IMR-90 (cell line): ENCODE data around the gene TRIM24. TPM values are rescaled to one million over a fixed set of nuclear protein-coding genes. Genes with fewer than 3 reads are reported as not detected.

ENCODE experiments used
- ATAC-seq: fragments of 200-7000 bp; cut with Tn5 transposase; 2 replicates; pipeline ENCODE4 v1.9.1; 2020; ENCODE audit warnings: low read depth, mild to moderate bottlenecking, moderate library complexity
- BruUV-seq: library from RNA; stranded (reverse); fragments of 400-500 nt; replicated peaks from 2 replicates; lab custom pipeline; 2021; lab: Mats Ljungman, UMichigan
- CTCF ChIA-PET: fragments of 300-600 bp; formaldehyde crosslinking; extraction: SDS; loops from one replicate; lab custom pipeline; 2021; ENCODE audit warnings: antibody characterized with exemption; lab: Yijun Ruan, JAX
- POLR2A ChIA-PET: fragments of 300-600 bp; sonication (Branson Sonifier 250); formaldehyde crosslinking; loops from one replicate; lab custom pipeline; 2022; ENCODE audit warnings: antibody characterized with exemption; ENCODE audit not compliant: unreplicated experiment; lab: Charles Lee
- DNase-seq: peaks from one replicate; pipeline ENCODE4 v3.0.0; 2013
- H2AFZ ChIP-seq: replicated peaks from 2 replicates; pipeline ENCODE3; 2013; ENCODE audit warnings: low read length, mild to moderate bottlenecking; ENCODE audit not compliant: poor library complexity
- H2AK5ac ChIP-seq: 2 replicates; pipeline ENCODE4 v1.6.1; 2013; ENCODE audit warnings: low read depth, low read length, inconsistent platforms
- H2AK9ac ChIP-seq: replicated peaks from 2 replicates; pipeline ENCODE3; 2013; ENCODE audit warnings: mild to moderate bottlenecking, low read depth, low read length, moderate library complexity; ENCODE audit not compliant: poor library complexity
- H2BK120ac ChIP-seq: 2 replicates; pipeline ENCODE4 v1.6.1; 2013; ENCODE audit warnings: low read depth, low read length, inconsistent platforms
- H2BK15ac ChIP-seq: 3 replicates; pipeline ENCODE4 v1.6.1; 2013; ENCODE audit warnings: low read depth, low read length, inconsistent platforms
- H2BK20ac ChIP-seq: 2 replicates; pipeline ENCODE4 v1.6.1; 2013; ENCODE audit warnings: low read depth, mild to moderate bottlenecking, inconsistent platforms, low read length, moderate library complexity
- H2BK5ac ChIP-seq: 2 replicates; pipeline ENCODE4 v1.6.1; 2013; ENCODE audit warnings: mild to moderate bottlenecking, low read depth, low read length, inconsistent platforms; ENCODE audit not compliant: poor library complexity, severe bottlenecking
- H3K14ac ChIP-seq: replicated peaks from 2 replicates; pipeline ENCODE4 v1.6.1; 2013; ENCODE audit warnings: low read depth, low read length, inconsistent platforms
- H3K18ac ChIP-seq: 2 replicates; pipeline ENCODE4 v1.6.1; 2013; ENCODE audit warnings: low read depth, low read length, control low read depth
- H3K23ac ChIP-seq: 2 replicates; pipeline ENCODE4 v1.6.1; 2013; ENCODE audit warnings: low read depth, low read length, inconsistent platforms
- H3K27ac ChIP-seq: 2 replicates; pipeline ENCODE4 v1.5.1; 2013; ENCODE audit warnings: mild to moderate bottlenecking, control low read depth, low read length; ENCODE audit not compliant: insufficient read depth
- H3K27me3 ChIP-seq: 2 replicates; pipeline ENCODE4 v1.6.1; 2013; ENCODE audit warnings: low read length; ENCODE audit not compliant: control insufficient read depth, insufficient read depth
- H3K36me3 ChIP-seq: 2 replicates; pipeline ENCODE4 v1.6.1; 2013; ENCODE audit warnings: low read length, mixed read lengths; ENCODE audit not compliant: control insufficient read depth, insufficient read depth
- H3K4ac ChIP-seq: 2 replicates; pipeline ENCODE4 v1.6.1; 2013; ENCODE audit warnings: low read depth, low read length, inconsistent platforms
- H3K4me1 ChIP-seq: 2 replicates; pipeline ENCODE4 v1.6.1; 2013; ENCODE audit warnings: low read length, mixed read lengths; ENCODE audit not compliant: control insufficient read depth, insufficient read depth
- H3K4me2 ChIP-seq: 2 replicates; pipeline ENCODE4 v1.6.1; 2013; ENCODE audit warnings: low read depth, mild to moderate bottlenecking, control low read depth, low read length, moderate library complexity
- H3K4me3 ChIP-seq: 2 replicates; pipeline ENCODE4 v1.5.1; 2013; ENCODE audit warnings: low read depth, mild to moderate bottlenecking, control low read depth, low read length, moderate library complexity; ENCODE audit not compliant: insufficient read depth
- H3K56ac ChIP-seq: 2 replicates; pipeline ENCODE4 v1.6.1; 2013; ENCODE audit warnings: low read length, inconsistent platforms; ENCODE audit not compliant: insufficient read depth; ENCODE audit errors: extremely low read depth
- H3K79me1 ChIP-seq, 2 experiments: 2 replicates each; pipeline ENCODE4 v1.6.1; 2013; ENCODE audit warnings: low read length in 2 of 2, inconsistent platforms in 1 of 2, low read depth in 1 of 2
- H3K9ac ChIP-seq: 2 replicates; pipeline ENCODE4 v1.6.1; 2013; ENCODE audit warnings: low read depth, low read length, control low read depth
- H3K9me1 ChIP-seq: 2 replicates; pipeline ENCODE4 v1.6.1; 2013; ENCODE audit warnings: low read length, inconsistent platforms; ENCODE audit not compliant: insufficient read depth
- H3K9me3 ChIP-seq: 2 replicates; pipeline ENCODE4 v1.6.1; 2013; ENCODE audit warnings: low read length; ENCODE audit not compliant: control insufficient read depth, insufficient read depth
- H4K20me1 ChIP-seq: 2 replicates; pipeline ENCODE4 v1.6.1; 2013; ENCODE audit warnings: low read length, inconsistent platforms; ENCODE audit not compliant: insufficient read depth
- H4K5ac ChIP-seq: 2 replicates; pipeline ENCODE4 v1.6.1; 2013; ENCODE audit warnings: mild to moderate bottlenecking, low read depth, low read length, control low read depth
- H4K8ac ChIP-seq, 2 experiments: 2 replicates each; pipeline ENCODE4 v1.6.1; 2013; ENCODE audit warnings: low read depth in 2 of 2, low read length in 2 of 2, control low read depth in 1 of 2, inconsistent platforms in 1 of 2
- H4K91ac ChIP-seq: 2 replicates; pipeline ENCODE4 v1.6.1; 2013; ENCODE audit warnings: low read depth, low read length, inconsistent platforms; ENCODE audit not compliant: insufficient read depth
- BHLHE40 ChIP-seq: fragments of 150-350 bp; IDR thresholded peaks from 2 replicates; pipeline ENCODE4 v1.6.1; 2016; ENCODE audit warnings: mild to moderate bottlenecking, low read depth, low read length
- CEBPB ChIP-seq: IDR thresholded peaks from 2 replicates; pipeline ENCODE4 v1.6.1; 2012; ENCODE audit warnings: low read depth, low read length, improper control_type of control experiment
- CHD1 ChIP-seq: IDR thresholded peaks from 2 replicates; pipeline ENCODE4 v1.6.1; 2012; ENCODE audit warnings: low read depth, low read length, improper control_type of control experiment
- CTCF ChIP-seq: conservative IDR thresholded peaks from 2 replicates; pipeline ENCODE4 v1.5.1; 2012; ENCODE audit warnings: mild to moderate bottlenecking, low read depth, low read length, improper control_type of control experiment
- ELK1 ChIP-seq: fragments of 150-350 bp; IDR thresholded peaks from 2 replicates; pipeline ENCODE4 v1.6.1; 2016; ENCODE audit warnings: low read depth, mild to moderate bottlenecking, low read length, moderate library complexity, borderline replicate concordance
- FOS ChIP-seq: fragments of 150-350 bp; IDR thresholded peaks from 2 replicates; pipeline ENCODE4 v1.6.1; 2016; ENCODE audit warnings: low read depth, low read length
- MAFK ChIP-seq: IDR thresholded peaks from 2 replicates; pipeline ENCODE4 v1.6.1; 2012; ENCODE audit warnings: low read depth, low read length, improper control_type of control experiment
- MAZ ChIP-seq: IDR thresholded peaks from 2 replicates; pipeline ENCODE4 v1.6.1; 2012; ENCODE audit warnings: low read depth, mild to moderate bottlenecking, low read length, improper control_type of control experiment, moderate library complexity, borderline replicate concordance
- MXI1 ChIP-seq: IDR thresholded peaks from 2 replicates; pipeline ENCODE4 v1.6.1; 2012; ENCODE audit warnings: low read depth, mild to moderate bottlenecking, low read length, moderate library complexity, borderline replicate concordance
- NFE2L2 ChIP-seq: fragments of 150-350 bp; IDR thresholded peaks from 2 replicates; pipeline ENCODE4 v1.6.1; 2016; ENCODE audit warnings: low read depth, mild to moderate bottlenecking, low read length
- POLR2A ChIP-seq: IDR thresholded peaks from 2 replicates; pipeline ENCODE4 v1.6.1; 2012; ENCODE audit warnings: mild to moderate bottlenecking, low read depth, low read length
- RAD21 ChIP-seq: IDR thresholded peaks from 2 replicates; pipeline ENCODE4 v1.6.1; 2012; ENCODE audit warnings: low read length, improper control_type of control experiment
- RCOR1 ChIP-seq: IDR thresholded peaks from 2 replicates; pipeline ENCODE4 v1.6.1; 2012; ENCODE audit warnings: mild to moderate bottlenecking, low read length, improper control_type of control experiment; ENCODE audit not compliant: insufficient replicate concordance
- RFX5 ChIP-seq: IDR thresholded peaks from 2 replicates; pipeline ENCODE4 v1.8.0; 2012; ENCODE audit warnings: low read depth, mild to moderate bottlenecking, low read length, moderate library complexity
- SMC3 ChIP-seq: fragments of 150-350 bp; IDR thresholded peaks from 2 replicates; pipeline ENCODE4 v1.6.1; 2016; ENCODE audit warnings: low read depth, mild to moderate bottlenecking, antibody characterized with exemption, low read length, moderate library complexity
- USF2 ChIP-seq: fragments of 150-350 bp; IDR thresholded peaks from 2 replicates; pipeline ENCODE4 v1.6.1; 2017; ENCODE audit warnings: mild to moderate bottlenecking, antibody characterized with exemption, low read length, low read depth
- WGBS, 2 experiments: methylation state at CpG; one replicate each; pipeline versions ENCODE4 v1.1.5 to v1.1.7; 2013; ENCODE audit warnings: missing lambda C conversion rate in 2 of 2; ENCODE audit not compliant: insufficient read length in 1 of 2; ENCODE audit errors: extremely low coverage in 2 of 2; 5-methylcytosine and 5-hydroxymethylcytosine counted together
- dilution Hi-C: fragments of 300-500 bp; cut with HindIII; formaldehyde crosslinking; loops from one replicate; pipeline ENCODE4 v1.14.3; 2018; ENCODE audit warnings: low sequenced_read_pairs; ENCODE audit not compliant: unreplicated experiment
- in situ Hi-C: fragments of 300-500 bp; cut with MboI; formaldehyde crosslinking; loops from 3 replicates; pipeline ENCODE4 v1.14.3; 2019; ENCODE audit warnings: low sequenced_read_pairs, inconsistent platforms, mixed read lengths
- intact Hi-C: fragments of 100-400 bp; cut with micrococcal nuclease; formaldehyde crosslinking; loops from 2 replicates; pipeline ENCODE4 v1.10.0; 2022
- polyA plus RNA-seq, 3 experiments: library from polyadenylated mRNA; depleted of rRNA; stranded (reverse); fragments of >200 nt; gene quantifications; 2 replicates each; pipeline ENCODE4 v1.2.3, GENCODE V29; 2012; ENCODE audit warnings: low replicate concordance in 1 of 3
- total RNA-seq: library from RNA; depleted of rRNA; stranded (reverse); fragments of >200 nt; gene quantifications from 2 replicates; pipeline ENCODE4 v1.2.3, GENCODE V29; 2012

TRIM24 gene
- total and polyA plus RNA-seq, 2 of the 4 experiments (the other 2 are of a cell fraction) = 4.1 to 5.7 TPM

GRCh38 chr7:138569418-138569817 is 109.4 kb downstream of the TRIM24 start:
- dilution Hi-C loops (no loop called here), intact Hi-C loops (no loop called here), in situ Hi-C loops (no loop called here)
- Histone ChIP-seq H3K27me3 (no peaks in the 10 kb centered on the region), H3K56ac (no peak overlapping the region), H2AK5ac (no peak overlapping the region), H3K36me3 (peaks cover 19% of the 10 kb centered on the region), H3K14ac (no peak overlapping the region), H2BK5ac (no peak overlapping the region), H3K4me1 (no peaks in the 10 kb centered on the region), H3K4me2 (no peak overlapping the region), H4K5ac (no peak overlapping the region), H3K27ac (no peak overlapping the region), H2AFZ (no peak overlapping the region), H3K23ac (no peak overlapping the region), H4K8ac (no peak overlapping the region), H3K18ac (no peak overlapping the region), H3K9ac (no peak overlapping the region), H2BK15ac (no peak overlapping the region), H2AK9ac (no peak overlapping the region), H3K79me1 (no peaks in the 10 kb centered on the region), H2BK120ac (no peak overlapping the region), H3K4me3 (no peak overlapping the region), H2BK20ac (no peak overlapping the region), H3K4ac (no peak overlapping the region), H3K9me1 (no peaks in the 10 kb centered on the region), H4K20me1 (no peaks in the 10 kb centered on the region), H4K91ac (no peak overlapping the region), H3K9me3 (peaks cover 16% of the 10 kb centered on the region)
- no TSS peak for BruUV-seq
- TF ChIP-seq FOS (no peak), MAFK (no peak), NFE2L2 (no peak), MXI1 (no peak), CEBPB (no peak), RCOR1 (no peak), RFX5 (no peak), BHLHE40 (no peak), USF2 (no peak), ELK1 (no peak), SMC3 (no peak), CHD1 (no peak), CTCF (no peak), MAZ (no peak), POLR2A (no peak), RAD21 (no peak)
- ChIA-PET CTCF (no interaction called here), POLR2A (no interaction called here)
- ATAC-seq (no peak), DNase-seq (no peak)
- no CpG with 5 or more reads among the region's 3 CpGs for WGBS, 2 experiments
